ENCODE measurements around the gene SRD5A2.

Gene SRD5A2

GRCh38 chr2:31476511-31477180 is 104.1 kb downstream of the SRD5A2 start:
- peak; percentile 56 for DNase-seq (ENCODE audit: low read depth)
- no peak overlapping the region for H3K4me3 ChIP-seq (ENCODE audit: low read length)
- no peak for TF ChIP-seq CTCF (conservative IDR thresholded peaks at IDR 0.05; ENCODE audit: low read length)

GRCh38 chr2:31475692-31476091 is 105.0 kb downstream of the SRD5A2 start:
- H3K4me3 ChIP-seq (ENCODE audit: low read length) = no peak overlapping the region
- DNase-seq (ENCODE audit: low read depth) = peak; percentile 69
- no peak for TF ChIP-seq CTCF (conservative IDR thresholded peaks at IDR 0.05; ENCODE audit: low read length)

- DNase-seq (ENCODE audit: low read depth) = no peak
- no peak for TF ChIP-seq CTCF (conservative IDR thresholded peaks at IDR 0.05; ENCODE audit: low read length)
- H3K4me3 ChIP-seq (ENCODE audit: low read length) = no peak overlapping the region
These were observed 106.4 kb downstream of the SRD5A2 start for GRCh38 chr2:31474296-31474695.
